Hepatocyte (in vitro differentiated cells): Measurements from ENCODE around the gene CERK. TPM values are rescaled to one million over a fixed set of nuclear protein-coding genes. Genes with fewer than 3 reads are reported as not detected.

ENCODE experiments used
- DNase-seq: peaks from one replicate; pipeline ENCODE4 v3.0.0-alpha.2; 2016; ENCODE audit warnings: low spot score
- H2AFZ ChIP-seq: fragments of 200-600 bp; sonication (generic); 2 replicates; pipeline ENCODE4 v1.6.0; 2016; ENCODE audit warnings: antibody characterized with exemption, mild to moderate bottlenecking
- H3K27ac ChIP-seq: fragments of 200-600 bp; sonication (generic); 2 replicates; pipeline ENCODE4 v1.5.1; 2016; ENCODE audit warnings: mild to moderate bottlenecking
- H3K27me3 ChIP-seq: fragments of 200-600 bp; sonication (generic); 2 replicates; pipeline ENCODE4 v1.6.1; 2016
- H3K36me3 ChIP-seq: fragments of 200-600 bp; sonication (generic); replicated peaks from 2 replicates; pipeline ENCODE4 v1.5.1; 2016; ENCODE audit warnings: low read depth; ENCODE audit not compliant: insufficient read depth
- H3K4me1 ChIP-seq: fragments of 200-600 bp; sonication (generic); 2 replicates; pipeline ENCODE4 v1.5.1; 2016; ENCODE audit warnings: mild to moderate bottlenecking, moderate library complexity; ENCODE audit not compliant: insufficient read depth
- H3K4me2 ChIP-seq: fragments of 200-600 bp; sonication (generic); 2 replicates; pipeline ENCODE4 v1.6.0; 2016
- H3K4me3 ChIP-seq: fragments of 200-600 bp; sonication (generic); 2 replicates; pipeline ENCODE4 v1.5.1; 2016; ENCODE audit warnings: mild to moderate bottlenecking
- H3K79me2 ChIP-seq: fragments of 200-600 bp; sonication (generic); 2 replicates; pipeline ENCODE4 v1.6.0; 2017; ENCODE audit warnings: mild to moderate bottlenecking
- H3K9me2 ChIP-seq: fragments of 200-600 bp; sonication (generic); replicated peaks from 2 replicates; pipeline ENCODE4 v1.6.0; 2017; ENCODE audit warnings: mild to moderate bottlenecking; ENCODE audit not compliant: insufficient read depth
- H3K9me3 ChIP-seq: fragments of 200-600 bp; sonication (generic); 2 replicates; pipeline ENCODE4 v1.5.1; 2016; ENCODE audit warnings: low read depth, mild to moderate bottlenecking
- H4K20me1 ChIP-seq: fragments of 200-600 bp; sonication (generic); 2 replicates; pipeline ENCODE4 v1.6.0; 2016; ENCODE audit warnings: mild to moderate bottlenecking; ENCODE audit not compliant: insufficient read depth, poor library complexity, severe bottlenecking
- CTCF ChIP-seq: fragments of 200-600 bp; sonication (generic); IDR thresholded peaks from 2 replicates; pipeline ENCODE4 v1.5.1; 2016; ENCODE audit warnings: antibody characterized with exemption, mild to moderate bottlenecking; ENCODE audit not compliant: poor library complexity
- EZH2 ChIP-seq: fragments of 200-600 bp; sonication (generic); IDR thresholded peaks from 2 replicates; pipeline ENCODE4 v1.6.1; 2016; ENCODE audit warnings: antibody characterized with exemption, mild to moderate bottlenecking, borderline replicate concordance
- EZH2phosphoT487 ChIP-seq: fragments of 200-600 bp; sonication (generic); IDR thresholded peaks from one replicate; pipeline ENCODE4 v1.6.1; 2018; ENCODE audit warnings: antibody characterized with exemption, mild to moderate bottlenecking, low read depth, moderate library complexity; ENCODE audit not compliant: unreplicated experiment, severe bottlenecking
- WGBS: methylation state at CpG from one replicate; pipeline ENCODE4 v1.1.6; 2016; ENCODE audit warnings: low lambda C conversion rate; ENCODE audit errors: missing lambda C conversion rate; 5-methylcytosine and 5-hydroxymethylcytosine counted together
- polyA plus RNA-seq: library from polyadenylated mRNA; unstranded; fragments of >200 nt; fragmentation: Nextera tagmentation; extraction: Ambion mirVana; gene quantifications from 2 replicates; pipeline ENCODE4 v1.2.1, GENCODE V29; 2016
- total RNA-seq: library from RNA; depleted of rRNA; stranded (reverse); fragments of >200 nt; gene quantifications from 2 replicates; pipeline ENCODE4 v1.2.3, GENCODE V29; 2014

CERK gene
- total and polyA plus RNA-seq, 2 experiments from 2014 or later: 38.6 to 59.0 TPM

GRCh38 chr22:46732513-46732912 is 5.5 kb downstream of the CERK start:
- H4K20me1 ChIP-seq: peaks cover 90% of the 10 kb centered on the region
- DNase-seq: no peak
- no peaks in the 10 kb centered on the region for H3K9me3 ChIP-seq
- TF ChIP-seq CTCF (no peak), EZH2 (no peak), EZH2phosphoT487 (no peak)
- H3K4me2 ChIP-seq: no peak overlapping the region
- peaks cover 95% of the 10 kb centered on the region for H3K79me2 ChIP-seq
- peaks cover 57% of the 10 kb centered on the region for H3K4me1 ChIP-seq
- 90% methylated on average over 7 of the region's 7 CpGs for whole genome bisulfite sequencing
- H3K27ac ChIP-seq: no peak overlapping the region
- H2AFZ ChIP-seq: no peak overlapping the region
- H3K27me3 ChIP-seq: no peaks in the 10 kb centered on the region
- H3K36me3 ChIP-seq: no peaks in the 10 kb centered on the region
- H3K4me3 ChIP-seq: no peak overlapping the region
- no peaks in the 10 kb centered on the region for H3K9me2 ChIP-seq

- Histone ChIP-seq H3K4me1 (peaks cover 59% of the 10 kb centered on the region), H3K36me3 (no peaks in the 10 kb centered on the region), H3K9me2 (no peaks in the 10 kb centered on the region), H4K20me1 (peaks cover 90% of the 10 kb centered on the region), H3K4me3 (no peak overlapping the region), H3K27me3 (no peaks in the 10 kb centered on the region), H3K4me2 (peak overlapping the region; percentile 54), H3K9me3 (no peaks in the 10 kb centered on the region), H3K79me2 (peaks cover 95% of the 10 kb centered on the region), H2AFZ (no peak overlapping the region), H3K27ac (peak overlapping the region; percentile 48)
- WGBS: 93% methylated on average over 14 of the region's 14 CpGs
- DNase-seq: no peak
- TF ChIP-seq EZH2phosphoT487 (no peak), CTCF (no peak)
Observed at GRCh38 chr22:46732041-46732379, 6.0 kb downstream of the CERK start.

GRCh38 chr22:46731246-46732040 is 6.6 kb downstream of the CERK start:
- no peak overlapping the region for H3K4me3 ChIP-seq
- H3K9me3 ChIP-seq: no peaks in the 10 kb centered on the region
- TF ChIP-seq EZH2phosphoT487: no peak
- no peak for TF ChIP-seq EZH2
- peak overlapping the region; percentile 54 for H3K4me2 ChIP-seq
- no peaks in the 10 kb centered on the region for H3K36me3 ChIP-seq
- 74% methylated on average over 17 of the region's 22 CpGs for WGBS
- no peak overlapping the region for H2AFZ ChIP-seq
- peaks cover 90% of the 10 kb centered on the region for H4K20me1 ChIP-seq
- peaks cover 95% of the 10 kb centered on the region for H3K79me2 ChIP-seq
- H3K9me2 ChIP-seq: no peaks in the 10 kb centered on the region
- DNase-seq: peak; percentile 65
- H3K27ac ChIP-seq: peak overlapping the region; percentile 48
- H3K4me1 ChIP-seq: peaks cover 59% of the 10 kb centered on the region
- H3K27me3 ChIP-seq: no peaks in the 10 kb centered on the region

- H3K4me3 ChIP-seq: no peak overlapping the region
- H3K9me2 ChIP-seq: no peaks in the 10 kb centered on the region
- peak overlapping the region; percentile 48 for H3K27ac ChIP-seq
- H3K27me3 ChIP-seq: no peaks in the 10 kb centered on the region
- peaks cover 90% of the 10 kb centered on the region for H4K20me1 ChIP-seq
- peak overlapping the region; percentile 54 for H3K4me2 ChIP-seq
- DNase-seq: peak; percentile 57
- WGBS: 75% methylated on average over 9 of the region's 9 CpGs
- H2AFZ ChIP-seq: no peak overlapping the region
- TF ChIP-seq EZH2phosphoT487: no peak
- no peak for TF ChIP-seq CTCF
- TF ChIP-seq EZH2: no peak
- H3K36me3 ChIP-seq: no peaks in the 10 kb centered on the region
- H3K9me3 ChIP-seq: no peaks in the 10 kb centered on the region
- peaks cover 59% of the 10 kb centered on the region for H3K4me1 ChIP-seq
- H3K79me2 ChIP-seq: peaks cover 95% of the 10 kb centered on the region
Observed at GRCh38 chr22:46730568-46731245, 7.3 kb downstream of the CERK start.
